HL-60/S4 (cell line): ENCODE results near the gene NLGN2.
"Not testable (repeated sequence)": the region's sequence is repeated elsewhere in the genome, so short reads cannot be mapped to it uniquely, and the experiment has no call there.

Experiments
- in situ Hi-C: fragments of 300-500 bp; cut with MboI; formaldehyde crosslinking; loops from 2 replicates; pipeline ENCODE4 v1.14.3; 2022; ENCODE audit warnings: low sequenced_read_pairs

Gene NLGN2

GRCh38 chr17:7407485-7408251 is at the start of gene NLGN2:
NLGN2 (plus strand) TSS chr17:7407845; CDS start chr17:7408256, 411 bp downstream.
- in situ Hi-C loops: no loop called here

DNA sequence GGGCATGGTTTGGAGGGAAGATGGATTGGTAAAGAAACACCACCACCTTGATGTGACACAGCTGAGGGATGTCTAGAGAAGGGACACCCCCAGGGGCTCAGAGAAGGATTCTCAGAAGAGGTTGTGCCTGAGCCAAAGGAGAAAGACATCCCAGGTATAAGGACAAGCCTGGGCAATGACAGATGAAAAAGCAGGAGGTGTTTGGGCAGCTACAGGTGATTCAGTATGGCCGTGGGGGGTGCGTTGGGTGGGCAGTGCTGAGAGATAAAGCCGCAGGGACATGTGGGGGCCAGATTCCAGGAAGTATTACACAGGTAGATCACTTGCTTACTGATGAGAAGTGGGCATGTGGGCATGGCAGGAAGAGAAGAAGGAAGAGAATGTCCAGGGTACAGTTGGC is 45.7 kb upstream of the NLGN2 start:
- in situ Hi-C loops: no loop called here

DNA sequence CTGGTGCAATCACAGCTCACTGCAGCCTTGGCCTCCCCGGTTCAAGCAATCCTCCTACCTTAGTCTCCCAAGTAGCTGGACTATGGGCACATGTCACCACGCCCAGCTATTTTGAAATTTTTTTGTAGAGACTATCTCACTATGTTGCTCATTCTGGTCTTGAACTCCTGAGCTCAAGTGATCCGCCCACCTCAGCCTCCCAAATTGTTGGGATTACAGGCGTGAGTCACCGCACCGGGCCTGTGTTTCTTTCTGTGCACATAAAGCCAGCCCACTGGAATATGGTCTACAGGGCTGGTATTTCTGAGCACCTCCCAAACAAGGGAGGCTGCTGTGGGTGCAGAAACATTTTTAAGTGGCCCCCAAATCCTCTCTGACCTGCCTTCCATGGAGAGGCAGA is 44.3 kb upstream of the NLGN2 start:
- in situ Hi-C loops: no loop called here

- in situ Hi-C loops: not testable (repeated sequence)
Observed at GRCh38 chr17:7365963-7366362, 41.7 kb upstream of the NLGN2 start.

DNA sequence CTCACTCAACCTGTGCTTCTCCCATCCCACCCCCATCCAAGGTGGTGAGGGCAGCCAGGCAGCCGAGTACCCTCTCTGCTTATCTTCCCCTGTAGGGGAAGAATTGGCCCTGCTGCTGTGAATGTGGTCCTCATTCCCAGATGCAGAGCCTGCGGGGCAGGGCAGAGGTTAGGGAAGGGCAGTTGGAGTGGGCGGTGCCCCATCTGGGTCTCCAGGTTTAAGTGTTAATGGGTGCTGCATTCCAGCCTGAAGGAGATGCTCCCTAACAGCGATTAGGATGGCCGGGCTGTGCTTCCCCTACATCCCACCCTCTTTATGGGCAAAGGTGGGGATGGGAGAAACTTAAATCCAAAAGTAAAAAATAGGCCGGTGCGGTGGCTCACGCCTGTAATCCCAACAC is 40.6 kb upstream of the NLGN2 start:
- in situ Hi-C loops: no loop called here

DNA sequence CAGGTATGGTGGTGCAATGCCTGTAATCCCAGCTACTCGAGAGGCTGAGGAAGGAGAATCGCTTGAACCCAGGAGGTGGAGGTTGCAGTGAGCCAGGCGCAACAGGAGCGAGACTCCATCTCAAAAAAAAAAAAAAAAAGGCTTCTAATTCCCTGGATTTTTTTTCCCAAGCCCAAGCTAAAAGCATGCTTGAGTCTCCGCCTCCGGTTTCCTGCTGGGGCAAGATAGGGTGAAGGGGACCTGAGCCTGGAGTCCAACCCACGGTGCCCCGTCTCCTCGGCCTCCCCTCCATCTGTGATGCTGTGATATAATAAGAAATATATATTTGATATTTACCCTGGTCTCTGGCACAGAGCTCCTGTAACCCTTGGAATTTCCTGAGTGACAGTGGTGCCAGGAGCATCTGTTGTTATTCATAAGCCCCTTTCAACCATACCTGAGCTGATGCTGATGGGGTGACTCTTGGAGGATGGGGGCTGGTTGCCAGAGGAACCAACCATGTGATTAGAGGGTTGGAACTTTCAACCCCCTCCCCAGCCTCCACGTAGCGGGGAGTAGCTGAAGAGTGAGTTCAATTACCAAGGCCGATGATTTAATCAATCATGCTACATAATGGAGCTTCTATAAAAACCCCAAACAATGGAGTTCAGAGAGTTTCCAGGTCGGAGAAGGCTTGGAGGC is 39.6 kb upstream of the NLGN2 start:
- in situ Hi-C loops: no loop called here

GRCh38 chr17:7368599-7368994 is 39.0 kb upstream of the NLGN2 start:
- in situ Hi-C loops: not testable (repeated sequence)

GRCh38 chr17:7369825-7370224 is 37.8 kb upstream of the NLGN2 start:
- in situ Hi-C loops: no loop called here

DNA sequence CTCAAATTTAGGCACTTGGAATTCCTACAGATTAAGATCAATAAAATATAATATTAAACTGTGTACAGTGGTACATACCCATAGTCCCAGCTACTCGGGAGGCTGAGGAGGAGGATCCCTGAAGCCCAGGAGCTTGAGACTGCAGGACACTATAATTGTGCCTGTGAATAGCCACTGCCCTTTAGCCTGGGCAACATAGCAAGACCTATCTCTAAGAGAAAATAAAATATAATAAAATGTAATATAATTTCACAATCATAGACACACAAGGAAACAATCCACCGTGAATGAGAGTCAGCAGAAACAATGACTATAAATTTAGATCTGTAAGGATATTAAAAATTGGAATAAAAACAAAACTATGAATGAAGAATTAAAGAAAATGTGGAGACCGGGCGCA is 36.8 kb upstream of the NLGN2 start:
- in situ Hi-C loops: no loop called here

- in situ Hi-C loops: no loop called here
Observed at GRCh38 chr17:7374353-7374752, 33.3 kb upstream of the NLGN2 start.

GRCh38 chr17:7379134-7379533 is 28.5 kb upstream of the NLGN2 start:
- in situ Hi-C loops: no loop called here

- in situ Hi-C loops: no loop called here
Observed at GRCh38 chr17:7380321-7380720, 27.3 kb upstream of the NLGN2 start.

DNA sequence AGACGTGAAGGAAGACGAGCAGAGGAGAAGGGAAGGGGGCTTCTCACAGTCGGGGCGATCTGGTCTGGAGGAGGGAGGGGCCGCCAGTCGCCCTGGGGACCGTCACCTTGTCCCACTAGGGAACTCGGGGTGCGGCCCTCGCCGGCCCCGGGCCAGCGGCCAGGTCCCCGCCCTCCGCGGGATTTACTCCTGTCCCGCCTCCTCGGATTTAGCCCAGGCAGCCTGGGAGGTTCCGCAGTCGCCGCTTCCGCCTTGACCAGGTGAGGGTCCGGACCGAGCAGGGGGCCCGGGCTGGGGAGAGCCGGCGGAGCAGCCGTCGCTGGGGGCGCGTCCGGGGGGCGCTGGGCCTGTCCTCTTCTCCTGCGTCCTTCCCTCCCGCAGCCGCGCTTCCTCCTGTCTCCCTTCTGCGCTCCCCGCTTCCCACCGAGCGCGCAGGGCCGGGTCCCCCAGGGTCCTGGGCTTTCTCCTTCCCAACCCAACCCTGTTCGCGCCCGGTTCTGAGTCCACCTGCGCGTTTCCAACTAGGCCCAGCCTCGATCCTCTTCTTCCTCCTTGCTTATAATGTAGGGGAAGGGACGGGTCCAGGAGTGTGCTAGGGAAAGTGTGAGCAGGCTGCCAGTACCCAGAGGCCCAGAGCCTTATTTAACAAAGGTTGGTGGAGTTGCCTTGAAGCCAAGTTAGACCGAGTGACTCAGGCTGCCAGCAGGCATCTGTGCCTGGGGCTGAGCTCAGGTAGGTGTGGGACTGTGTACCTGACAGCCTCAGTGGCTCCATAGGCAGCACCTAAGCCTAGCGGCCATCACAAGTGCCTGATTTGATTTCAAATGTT is 26.6 kb upstream of the NLGN2 start, which contains the start of gene TNK1:
TSS of gene TNK1 (plus strand) at position 235 of the 829 bp plus-strand sequence. CDS start 1,838 bp downstream, outside the sequence.
- in situ Hi-C loops: no loop called here

- in situ Hi-C loops: no loop called here
Observed at GRCh38 chr17:7382901-7383300, 24.7 kb upstream of the NLGN2 start.

DNA sequence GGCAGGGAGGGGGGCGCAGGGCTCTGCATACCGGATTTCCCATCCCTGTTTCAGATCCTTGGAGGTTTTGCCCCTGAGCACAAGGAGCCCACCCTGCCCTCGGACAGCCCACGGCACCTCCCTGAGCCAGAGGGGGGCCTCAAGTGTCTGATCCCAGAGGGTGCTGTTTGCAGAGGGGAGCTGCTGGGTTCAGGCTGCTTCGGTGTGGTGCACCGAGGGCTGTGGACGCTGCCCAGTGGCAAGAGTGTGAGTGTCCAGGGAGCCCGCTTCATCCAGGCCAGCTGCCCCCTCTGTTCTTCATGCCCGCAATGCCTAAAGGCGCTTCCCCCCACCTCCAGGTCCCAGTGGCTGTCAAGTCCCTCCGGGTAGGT is 24.3 kb upstream of the NLGN2 start:
- in situ Hi-C loops: no loop called here

- in situ Hi-C loops: no loop called here
Observed at GRCh38 chr17:7383742-7384488, 23.7 kb upstream of the NLGN2 start.

DNA sequence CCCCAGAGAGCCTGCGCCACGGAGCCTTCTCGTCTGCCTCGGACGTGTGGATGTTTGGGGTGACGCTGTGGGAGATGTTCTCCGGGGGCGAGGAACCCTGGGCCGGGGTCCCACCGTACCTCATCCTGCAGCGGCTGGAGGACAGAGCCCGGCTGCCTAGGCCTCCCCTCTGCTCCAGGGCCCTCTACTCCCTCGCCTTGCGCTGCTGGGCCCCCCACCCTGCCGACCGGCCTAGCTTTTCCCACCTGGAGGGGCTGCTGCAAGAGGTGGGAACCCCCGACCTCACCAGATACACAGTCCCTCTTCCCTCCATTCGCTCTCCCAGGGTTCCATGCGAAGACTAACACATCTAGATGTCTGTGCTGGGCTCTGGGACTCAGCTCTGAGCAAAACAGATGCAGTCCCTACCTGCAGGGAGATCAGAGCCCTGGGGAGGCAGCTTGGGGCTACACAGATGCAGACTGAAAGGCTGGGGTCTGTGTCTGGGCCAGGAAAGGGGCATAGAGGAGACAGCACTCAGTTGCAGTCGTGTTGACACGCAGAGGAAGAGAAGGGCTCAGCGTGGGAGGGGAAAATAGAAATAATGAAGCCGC is 23.1 kb upstream of the NLGN2 start:
- in situ Hi-C loops: no loop called here

GRCh38 chr17:7388856-7389255 is 18.8 kb upstream of the NLGN2 start:
- in situ Hi-C loops: no loop called here

DNA sequence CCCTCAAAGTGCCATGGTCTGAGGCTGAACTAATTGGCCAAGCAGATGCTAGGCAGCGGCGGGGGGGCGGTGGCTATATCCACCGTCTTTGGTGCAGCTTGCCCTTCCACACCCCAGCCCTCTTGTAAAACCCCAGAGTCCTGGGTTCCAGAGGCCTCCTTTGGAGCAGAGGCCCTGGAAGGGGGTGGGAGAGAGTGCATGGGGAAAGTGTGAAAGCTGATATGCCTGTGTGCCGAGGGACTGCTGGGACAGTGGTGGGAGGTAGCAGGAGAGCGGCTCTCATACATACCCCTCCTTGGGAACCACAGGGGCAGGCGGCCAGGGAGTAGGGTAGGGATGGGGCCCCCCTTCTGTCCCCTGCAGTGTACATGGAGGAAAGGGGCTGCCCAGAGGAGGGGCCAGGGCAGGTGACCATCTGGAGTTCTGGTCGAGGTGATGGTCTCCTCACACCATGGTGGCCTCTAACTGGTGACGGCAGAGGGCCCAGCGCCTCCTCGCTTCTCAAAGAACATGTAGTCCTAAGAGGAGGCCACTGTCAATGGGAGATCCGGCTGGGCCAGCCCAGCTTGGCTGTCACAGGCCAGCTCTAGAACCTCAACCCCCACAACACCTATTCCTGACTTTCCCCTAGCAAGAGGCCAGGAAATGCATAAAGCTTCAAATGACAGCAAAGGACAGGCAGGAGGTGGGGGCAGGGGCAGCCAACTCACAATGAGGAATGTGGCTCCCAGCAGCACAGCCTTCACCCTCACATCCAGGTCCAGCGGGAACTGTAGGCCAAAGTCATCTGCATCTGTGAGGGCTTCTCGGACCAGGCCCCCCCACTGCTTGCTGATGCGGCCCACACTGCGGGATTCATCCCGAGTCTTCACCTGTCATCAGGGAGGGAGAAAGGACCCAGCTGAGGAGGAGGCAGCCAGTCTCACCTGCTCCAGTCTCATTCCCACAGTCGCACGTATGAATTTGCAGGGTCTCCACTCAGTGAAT is 17.4 kb upstream of the NLGN2 start:
- in situ Hi-C loops: no loop called here
